ENCODE measurements around the gene EXOC4. TPM values are rescaled to one million over a fixed set of nuclear protein-coding genes. Genes with fewer than 3 reads are reported as not detected.

EXOC4 gene
- total and polyA plus RNA-seq, 2 donors (not counting 1 experiment from before 2014, with no cell fraction given), result 79.6 to 158 TPM

DNA sequence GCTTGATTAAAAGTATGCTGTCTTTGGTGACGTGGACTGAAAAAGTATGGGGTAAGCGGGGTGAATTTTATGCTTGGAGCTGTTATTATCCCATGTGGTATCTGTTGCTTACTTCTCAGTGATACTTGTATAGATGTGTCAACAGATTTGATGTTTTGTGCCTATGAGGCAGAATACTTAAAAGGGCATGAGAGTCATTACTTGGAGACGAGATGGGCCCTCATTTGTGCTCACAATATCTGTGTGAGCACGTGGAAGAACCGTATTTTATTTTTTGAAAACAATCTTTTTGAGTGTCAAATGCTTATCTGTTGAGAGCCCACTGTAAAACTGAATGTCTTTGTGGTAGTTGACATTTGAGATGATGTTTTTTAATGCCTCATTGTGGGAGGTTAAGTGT is 281.9 kb downstream of the EXOC4 start:
- Histone ChIP-seq H2AFZ (ENCODE audit: low read length) (no peak overlapping the region), H3K27ac (ENCODE audit: insufficient read depth, low read length) (no peak overlapping the region)
- no peak for TF ChIP-seq CTCF (conservative IDR thresholded peaks at IDR 0.05 in 1 of 2, IDR thresholded peaks at IDR 0.05 in 1 of 2; ENCODE audit: low read depth in 1 of 2, low read length in 2 of 2)
- TF ChIP-seq EZH2 (IDR thresholded peaks at IDR 0.05; ENCODE audit: low read length, missing control alignments), result no peak

DNA sequence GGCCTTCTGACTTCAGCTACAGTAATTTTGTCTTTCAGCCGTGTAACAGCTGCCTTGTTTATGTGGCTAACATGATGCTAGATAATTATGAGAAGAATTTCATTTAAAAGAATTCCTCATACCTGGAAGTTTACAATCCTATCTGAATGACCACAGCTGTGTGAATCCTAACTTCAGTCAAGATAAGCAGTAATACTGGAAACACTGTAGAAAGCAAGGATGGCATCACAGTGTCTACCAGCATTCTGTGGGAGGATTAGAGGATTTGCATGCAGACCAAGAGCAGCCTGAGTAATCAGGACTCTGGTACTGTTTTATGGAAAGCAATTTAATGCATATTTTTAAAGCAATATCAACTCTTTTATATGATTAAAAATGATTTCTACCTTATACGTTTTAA is 282.4 kb downstream of the EXOC4 start:
- Histone ChIP-seq H3K27me3 (ENCODE audit: control insufficient read depth, insufficient read depth, low read length) (no peaks in the 10 kb centered on the region), H2AFZ (ENCODE audit: low read length) (no peak overlapping the region), H3K36me3 (ENCODE audit: control insufficient read depth, insufficient read depth, low read length) (no peaks in the 10 kb centered on the region), H3K4me1 (ENCODE audit: control insufficient read depth, extremely low read depth, insufficient read depth, low read length) (no peaks in the 10 kb centered on the region), H4K20me1 (ENCODE audit: control insufficient read depth, extremely low read depth, insufficient read depth, low read length) (no peaks in the 10 kb centered on the region), H3K9me3 (ENCODE audit: control insufficient read depth, insufficient read depth, low read depth, low read length) (no peaks in the 10 kb centered on the region), H3K27ac (ENCODE audit: insufficient read depth, low read length) (no peak overlapping the region), H3K9ac (ENCODE audit: insufficient read depth, low read length) (no peak overlapping the region), H3K79me2 (ENCODE audit: control insufficient read depth, insufficient read depth, low read length) (no peaks in the 10 kb centered on the region), H3K4me2 (ENCODE audit: extremely low read depth, insufficient read depth, low read length) (no peak overlapping the region), H3K4me3 (replicated peaks in 1 of 4; ENCODE audit: control extremely low read depth in 1 of 4, insufficient read depth in 1 of 4, low read depth in 3 of 4, low read length in 4 of 4) (no peak overlapping the region)
- TF ChIP-seq CTCF (conservative IDR thresholded peaks at IDR 0.05 in 1 of 2, IDR thresholded peaks at IDR 0.05 in 1 of 2; ENCODE audit: low read depth in 1 of 2, low read length in 2 of 2) (no peak), EZH2 (IDR thresholded peaks at IDR 0.05; ENCODE audit: low read length, missing control alignments) (no peak)
- peak in 1 of 2 donors; percentile 19 for DNase-seq (ENCODE audit: low read depth in 2 of 2)

More for the DNA sequence above, 281.9 kb downstream of the EXOC4 start:
- Histone ChIP-seq H3K27me3 (ENCODE audit: control insufficient read depth, insufficient read depth, low read length) (no peaks in the 10 kb centered on the region), H3K9me3 (ENCODE audit: control insufficient read depth, insufficient read depth, low read depth, low read length) (no peaks in the 10 kb centered on the region), H3K36me3 (ENCODE audit: control insufficient read depth, insufficient read depth, low read length) (no peaks in the 10 kb centered on the region), H3K79me2 (ENCODE audit: control insufficient read depth, insufficient read depth, low read length) (no peaks in the 10 kb centered on the region), H3K9ac (ENCODE audit: insufficient read depth, low read length) (no peak overlapping the region), H4K20me1 (ENCODE audit: control insufficient read depth, extremely low read depth, insufficient read depth, low read length) (no peaks in the 10 kb centered on the region), H3K4me3 (replicated peaks in 1 of 4; ENCODE audit: control extremely low read depth in 1 of 4, insufficient read depth in 1 of 4, low read depth in 3 of 4, low read length in 4 of 4) (no peak overlapping the region), H3K4me2 (ENCODE audit: extremely low read depth, insufficient read depth, low read length) (no peak overlapping the region), H3K4me1 (ENCODE audit: control insufficient read depth, extremely low read depth, insufficient read depth, low read length) (no peaks in the 10 kb centered on the region)
- no peak for DNase-seq (ENCODE audit: low read depth in 2 of 2)

GRCh38 chr7:133536450-133536849 is 283.6 kb downstream of the EXOC4 start:
- H3K36me3 ChIP-seq (ENCODE audit: control insufficient read depth, insufficient read depth, low read length), result no peaks in the 10 kb centered on the region
- H4K20me1 ChIP-seq (ENCODE audit: control insufficient read depth, extremely low read depth, insufficient read depth, low read length), result no peaks in the 10 kb centered on the region
- H3K4me1 ChIP-seq (ENCODE audit: control insufficient read depth, extremely low read depth, insufficient read depth, low read length), result no peaks in the 10 kb centered on the region
- H3K9ac ChIP-seq (ENCODE audit: insufficient read depth, low read length), result no peak overlapping the region
- no peak for DNase-seq (ENCODE audit: low read depth in 2 of 2)
- no peak overlapping the region for H2AFZ ChIP-seq (ENCODE audit: low read length)
- H3K4me2 ChIP-seq (ENCODE audit: extremely low read depth, insufficient read depth, low read length), result no peak overlapping the region
- H3K4me3 ChIP-seq (replicated peaks in 1 of 4; ENCODE audit: control extremely low read depth in 1 of 4, insufficient read depth in 1 of 4, low read depth in 3 of 4, low read length in 4 of 4), result no peak overlapping the region
- no peak overlapping the region for H3K27ac ChIP-seq (ENCODE audit: insufficient read depth, low read length)
- TF ChIP-seq EZH2 (IDR thresholded peaks at IDR 0.05; ENCODE audit: low read length, missing control alignments) (no peak), CTCF (conservative IDR thresholded peaks at IDR 0.05 in 1 of 2, IDR thresholded peaks at IDR 0.05 in 1 of 2; ENCODE audit: low read depth in 1 of 2, low read length in 2 of 2) (no peak)
- no peaks in the 10 kb centered on the region for H3K79me2 ChIP-seq (ENCODE audit: control insufficient read depth, insufficient read depth, low read length)
- no peaks in the 10 kb centered on the region for H3K9me3 ChIP-seq (ENCODE audit: control insufficient read depth, insufficient read depth, low read depth, low read length)
- no peaks in the 10 kb centered on the region for H3K27me3 ChIP-seq (ENCODE audit: control insufficient read depth, insufficient read depth, low read length)

All from fibroblast of lung (primary cell).